K562 (cell line): ENCODE data around the gene SEPTIN8.

Experiments
- BHLHE40 ChIP-seq: IDR thresholded peaks from 2 replicates; pipeline ENCODE4 v1.6.1; 2011; ENCODE audit warnings: low read length, improper control_type of control experiment
- CBX5 ChIP-seq: IDR thresholded peaks from 2 replicates; pipeline ENCODE4 v1.6.1; 2014; ENCODE audit warnings: low read depth, borderline replicate concordance
- CTCF ChIP-seq, 3 experiments: IDR thresholded peaks in 2 of 3; conservative IDR thresholded peaks in 1 of 3; 2 replicates each; pipeline ENCODE4 v1.5.1; 2011 to 2012; ENCODE audit warnings: low read length in 3 of 3, mild to moderate bottlenecking in 3 of 3, control low read depth in 2 of 3, improper control_type of control experiment in 1 of 3, inconsistent platforms in 1 of 3, low read depth in 1 of 3, mixed read lengths in 1 of 3, moderate library complexity in 1 of 3; ENCODE audit not compliant: insufficient read depth in 2 of 3
- FOSL1 ChIP-seq: fragments of 200-800 bp; sonication (Bioruptor generic); conservative IDR thresholded peaks from 2 replicates; pipeline ENCODE4 v1.6.1; 2016; ENCODE audit warnings: missing genetic modification characterization, missing compliant biosample characterization
- HINFP ChIP-seq: fragments of 450-650 bp; conservative IDR thresholded peaks from 2 replicates; pipeline ENCODE4 v1.6.1; 2016; ENCODE audit warnings: missing genetic modification characterization, low read depth, mild to moderate bottlenecking, control low read depth, missing compliant biosample characterization
- IRF2 ChIP-seq: sonication (generic); formaldehyde crosslinking; IDR thresholded peaks from 2 replicates; pipeline ENCODE4 v1.8.1; 2022; ENCODE audit warnings: mild to moderate bottlenecking, missing genetic modification reagents
- JUND ChIP-seq, 2 experiments: IDR thresholded peaks; 2 replicates in 1 of 2; 3 replicates in 1 of 2; pipeline ENCODE4 v1.6.1; 2011; ENCODE audit warnings: borderline replicate concordance in 2 of 2, low read depth in 2 of 2, low read length in 2 of 2, improper control_type of control experiment in 1 of 2, missing biosample characterization in 1 of 2, missing genetic modification characterization in 1 of 2, missing genetic modification reagents in 1 of 2
- KLF13 ChIP-seq: fragments of 450-650 bp; IDR thresholded peaks from 2 replicates; pipeline ENCODE4 v1.6.1; 2016; ENCODE audit warnings: missing genetic modification characterization, low read depth, mild to moderate bottlenecking, missing compliant biosample characterization, moderate library complexity, borderline replicate concordance
- NCOA1 ChIP-seq: fragments of 450-650 bp; IDR thresholded peaks from 2 replicates; pipeline ENCODE4 v1.6.1; 2016; ENCODE audit warnings: low read depth
- POLR2A ChIP-seq: fragments of 450-650 bp; conservative IDR thresholded peaks from 2 replicates; pipeline ENCODE4 v1.6.1; 2016
- SAP30 ChIP-seq: fragments of 200-600 bp; sonication (generic); IDR thresholded peaks from 2 replicates; pipeline ENCODE4 v1.6.1; 2012; ENCODE audit warnings: borderline replicate concordance, low read depth, mild to moderate bottlenecking, moderate library complexity, low read length, control low read depth, inconsistent platforms; ENCODE audit not compliant: insufficient read depth, poor library complexity, severe bottlenecking
- SMARCA4 ChIP-seq: fragments of 450-650 bp; IDR thresholded peaks from 2 replicates; pipeline ENCODE4 v1.6.1; 2016
- TAF1 ChIP-seq: IDR thresholded peaks from 2 replicates; pipeline ENCODE4 v1.6.1; 2011; ENCODE audit warnings: mild to moderate bottlenecking, low read length, moderate library complexity; ENCODE audit not compliant: insufficient read depth, control insufficient read depth, severe bottlenecking; ENCODE audit errors: extremely low read depth

DNA sequence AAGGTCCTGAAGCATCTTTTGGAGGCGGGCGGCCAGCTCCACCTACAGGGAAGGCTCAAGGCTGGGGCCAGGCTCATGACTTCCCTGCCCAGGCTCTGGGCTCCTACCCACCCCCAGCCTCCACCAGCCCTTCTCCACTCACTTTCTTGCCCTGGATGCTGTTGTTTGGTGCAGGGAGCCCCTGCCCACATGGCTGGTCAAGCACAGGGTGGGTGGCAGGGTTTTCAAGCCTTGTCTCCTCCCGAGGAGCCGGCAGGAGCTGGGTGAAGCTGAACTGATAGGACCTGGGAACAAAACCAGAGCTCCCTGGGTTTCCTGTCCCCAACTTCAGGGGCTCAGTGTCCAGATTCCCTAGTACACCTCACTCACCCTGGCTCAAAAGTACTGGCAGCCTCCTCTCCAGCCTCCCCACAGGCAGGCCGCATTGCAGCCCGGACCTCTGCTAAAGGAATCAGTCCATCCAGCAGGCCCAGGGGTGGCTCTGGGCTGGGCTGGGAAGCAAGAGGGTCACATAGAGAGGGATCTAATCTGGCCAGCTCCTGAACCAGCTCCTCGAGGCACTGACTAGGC lies 46.5 kb upstream of the SEPTIN8 start:
- TF ChIP-seq CTCF (IDR thresholded peaks at IDR 0.05 in 2 of 3, conservative IDR thresholded peaks at IDR 0.05 in 1 of 3; ENCODE audit: insufficient read depth in 2 of 3, low read depth in 1 of 3, low read length in 3 of 3) (no peak), HINFP (no peak), IRF2 (no peak), POLR2A (no peak), JUND (IDR thresholded peaks at IDR 0.05; ENCODE audit: borderline replicate concordance, low read depth, low read length) (no peak), JUND (tag; IDR thresholded peaks at IDR 0.05; ENCODE audit: borderline replicate concordance, low read depth, low read length) (no peak), CBX5 (no peak), TAF1 (no peak), KLF13 (tag) (no peak), SMARCA4 (no peak), NCOA1 (no peak), FOSL1 (tag) (no peak), BHLHE40 (no peak), SAP30 (no peak)
